ENCODE measurements around the gene HK1.

HK1 gene

DNA sequence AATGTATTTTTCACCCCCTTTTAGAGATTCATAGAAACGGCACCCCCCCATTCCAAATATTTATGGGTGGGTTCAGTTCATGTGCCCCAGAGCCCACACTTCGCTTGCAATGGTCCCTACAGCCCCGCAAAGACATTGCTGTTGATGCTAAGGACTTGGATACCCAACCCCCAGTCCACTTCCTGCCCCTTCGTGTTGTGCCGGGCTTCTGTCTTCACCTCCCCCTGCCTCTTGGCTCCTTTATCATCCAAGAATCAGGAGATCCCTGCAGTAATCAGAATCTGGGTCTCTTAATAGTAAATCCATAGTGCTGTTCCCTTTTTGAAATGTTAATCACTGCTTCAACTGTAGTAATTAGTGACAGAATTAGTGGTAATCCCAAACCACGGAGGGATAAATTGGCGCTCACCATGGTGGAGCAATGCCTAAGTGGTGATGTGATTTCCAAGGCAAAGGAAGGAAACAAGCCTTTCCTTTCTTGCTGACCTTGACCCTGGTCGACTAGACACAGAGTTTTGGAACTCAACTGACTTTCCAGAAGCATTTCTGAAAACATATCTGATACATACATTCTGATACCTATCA, 67.7 kb downstream of the HK1 start:
- H3K4me1 Mint-ChIP-seq: peaks cover 61% of the 10 kb centered on the region
- peak overlapping the region; percentile 77 for H3K4me3 Mint-ChIP-seq
- DNase-seq (ENCODE audit: low spot score in 2 of 2) (no peak), ATAC-seq (ENCODE audit: low read depth) (no peak)
- peak overlapping the region; percentile 88 for H3K27ac Mint-ChIP-seq
- H3K9me3 Mint-ChIP-seq: no peaks in the 10 kb centered on the region
- peaks cover 16% of the 10 kb centered on the region for H3K36me3 Mint-ChIP-seq
- no peaks in the 10 kb centered on the region for H3K27me3 Mint-ChIP-seq

DNA sequence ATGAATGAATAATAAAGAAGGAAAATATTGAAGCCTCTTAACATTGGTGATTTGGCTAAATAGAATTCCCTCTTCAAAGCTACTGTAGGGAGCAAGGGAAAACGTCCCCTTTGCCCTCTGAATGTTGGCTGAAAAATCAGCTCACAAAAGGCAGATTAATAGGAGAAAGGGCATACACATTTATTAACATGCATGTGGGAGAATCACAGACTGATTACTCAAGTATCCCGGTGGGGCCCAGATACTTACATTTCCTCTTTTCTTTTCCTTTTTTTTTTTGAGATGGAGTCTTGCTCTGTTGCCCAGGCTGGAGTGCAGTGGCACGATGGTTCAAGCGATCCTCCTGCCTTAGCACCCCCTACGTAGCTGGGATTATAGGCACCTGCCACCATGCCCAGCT, 68.5 kb downstream of the HK1 start:
- H3K4me1 Mint-ChIP-seq: peaks cover 58% of the 10 kb centered on the region
- no peaks in the 10 kb centered on the region for H3K27me3 Mint-ChIP-seq
- DNase-seq (ENCODE audit: low spot score in 2 of 2) (no peak), ATAC-seq (ENCODE audit: low read depth) (no peak)
- H3K27ac Mint-ChIP-seq: peak overlapping the region; percentile 69
- H3K36me3 Mint-ChIP-seq: peaks cover 16% of the 10 kb centered on the region
- H3K9me3 Mint-ChIP-seq: no peaks in the 10 kb centered on the region
- H3K4me3 Mint-ChIP-seq: no peak overlapping the region

DNA sequence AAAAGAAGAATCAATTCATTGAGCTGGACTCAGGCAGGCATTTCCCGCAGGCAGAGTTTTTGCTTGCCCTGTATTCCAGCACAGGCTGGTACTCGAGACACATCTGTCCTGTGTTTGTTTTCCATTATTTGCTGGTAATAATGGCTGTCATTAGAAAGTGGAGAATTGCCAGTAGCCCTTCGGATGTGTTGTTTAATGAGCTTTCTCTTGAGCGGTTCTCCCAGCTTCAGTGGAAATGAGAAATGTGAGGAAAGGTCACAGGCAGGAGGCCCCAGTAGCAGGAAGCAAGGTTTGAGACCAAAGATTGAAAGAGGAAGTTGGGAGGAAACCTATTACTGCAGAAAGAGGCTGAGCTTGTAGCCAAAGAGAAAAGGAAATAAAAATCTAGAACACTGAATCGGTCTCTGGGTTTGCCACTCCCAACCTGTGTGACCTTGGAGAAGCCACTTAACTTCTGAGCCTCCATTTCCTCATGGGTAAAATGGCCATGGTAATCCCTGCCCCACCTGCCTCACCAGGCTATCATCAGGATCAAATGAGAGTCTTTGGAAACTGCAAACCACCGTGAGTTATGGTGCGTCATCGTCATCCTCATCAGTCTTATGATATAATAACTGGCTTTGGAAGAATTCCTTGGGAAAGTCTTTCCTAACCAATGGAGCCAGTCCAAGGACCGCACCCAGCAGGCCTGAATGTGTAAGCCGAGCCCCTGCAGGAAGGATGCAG, 70.7 kb downstream of the HK1 start:
- ATAC-seq (ENCODE audit: low read depth) (peak; percentile 37), DNase-seq (ENCODE audit: low spot score in 2 of 2) (peak in 1 of 2 donors; percentile 25)
- Mint-ChIP-seq H3K4me1 (peaks cover 39% of the 10 kb centered on the region), H3K27ac (peak overlapping the region; percentile 67), H3K27me3 (no peaks in the 10 kb centered on the region), H3K4me3 (peak overlapping the region; percentile 70), H3K9me3 (no peaks in the 10 kb centered on the region), H3K36me3 (peaks cover 6% of the 10 kb centered on the region)

DNA sequence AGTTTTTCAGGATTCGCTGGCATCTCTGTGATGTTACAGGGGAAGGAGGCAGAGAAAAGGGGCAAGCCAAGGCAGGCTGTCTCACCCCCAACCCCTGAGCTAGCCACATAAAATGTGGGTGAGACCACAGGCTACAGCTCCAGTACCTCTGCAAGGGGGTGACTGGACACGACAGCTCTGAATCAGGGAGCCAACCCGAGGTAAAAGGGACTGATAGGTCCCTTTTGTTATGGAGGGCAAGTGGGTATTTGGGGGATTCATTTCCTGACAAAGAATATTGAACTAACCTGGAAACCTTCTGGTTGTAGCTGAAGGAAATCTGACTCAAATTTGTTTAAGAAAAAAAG, 71.2 kb downstream of the HK1 start:
- DNase-seq (ENCODE audit: low spot score in 2 of 2) (no peak), ATAC-seq (ENCODE audit: low read depth) (no peak)
- no peak overlapping the region for H3K4me3 Mint-ChIP-seq
- no peaks in the 10 kb centered on the region for H3K27me3 Mint-ChIP-seq
- H3K36me3 Mint-ChIP-seq: peaks cover 6% of the 10 kb centered on the region
- H3K9me3 Mint-ChIP-seq: no peaks in the 10 kb centered on the region
- H3K27ac Mint-ChIP-seq: peak overlapping the region; percentile 67
- peaks cover 36% of the 10 kb centered on the region for H3K4me1 Mint-ChIP-seq

DNA sequence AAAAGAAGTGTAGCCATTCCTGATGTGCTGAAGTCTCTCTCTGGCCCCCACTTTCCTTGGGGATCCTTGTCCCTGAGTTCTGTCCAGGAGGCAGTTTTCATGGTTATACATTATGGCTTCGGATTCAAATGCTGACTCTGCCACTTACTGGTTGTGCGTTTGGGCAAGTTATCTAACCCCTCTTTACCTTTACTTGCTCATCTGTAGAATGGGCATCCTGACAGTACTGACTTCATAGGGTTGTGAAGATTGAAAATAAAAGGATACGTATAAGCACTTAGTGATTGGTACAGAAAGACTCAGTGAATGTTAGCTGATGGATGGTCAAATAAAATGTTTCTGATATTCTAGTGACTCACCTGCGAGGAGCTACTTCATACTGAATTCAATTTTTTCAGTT, 73.3 kb downstream of the HK1 start:
- Mint-ChIP-seq H3K9me3 (no peaks in the 10 kb centered on the region), H3K27ac (no peak overlapping the region), H3K4me1 (peaks cover 16% of the 10 kb centered on the region), H3K36me3 (peaks cover 6% of the 10 kb centered on the region), H3K27me3 (no peaks in the 10 kb centered on the region), H3K4me3 (no peak overlapping the region)
- DNase-seq (ENCODE audit: low spot score in 2 of 2): no peak
- no peak for ATAC-seq (ENCODE audit: low read depth)

DNA sequence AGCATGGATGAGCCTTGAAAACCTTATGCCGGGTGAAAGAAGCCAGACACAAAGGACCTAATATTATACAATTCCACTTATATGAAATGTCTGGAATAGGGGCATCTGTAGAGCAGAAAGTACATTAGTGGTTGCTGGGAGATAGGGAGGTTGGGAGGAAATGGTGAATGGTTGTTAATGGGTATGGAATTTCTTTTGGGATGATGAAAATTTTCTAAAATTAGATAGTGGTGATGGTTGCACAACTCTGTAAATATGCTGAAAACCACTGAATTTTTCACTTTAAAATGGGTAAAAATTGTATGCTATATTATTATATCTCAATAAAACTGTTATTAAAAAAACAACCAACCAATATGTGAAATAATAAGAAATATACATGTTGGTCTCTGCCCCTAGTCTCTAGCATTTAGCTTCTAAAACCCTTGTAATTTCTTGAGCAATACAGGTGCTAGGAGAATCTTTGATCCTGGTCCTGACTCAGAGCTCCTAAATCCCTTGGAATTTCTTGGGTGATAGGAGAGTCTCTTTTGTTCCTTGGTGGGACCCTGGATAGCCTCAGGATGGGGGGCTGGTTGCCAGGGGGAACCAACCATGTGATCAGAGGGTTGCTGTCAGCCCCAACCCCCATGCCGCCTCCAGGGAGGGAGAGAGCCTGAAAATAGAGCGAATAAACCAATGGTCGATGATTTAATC, 74.4 kb downstream of the HK1 start:
- peaks cover 5% of the 10 kb centered on the region for H3K36me3 Mint-ChIP-seq

DNA sequence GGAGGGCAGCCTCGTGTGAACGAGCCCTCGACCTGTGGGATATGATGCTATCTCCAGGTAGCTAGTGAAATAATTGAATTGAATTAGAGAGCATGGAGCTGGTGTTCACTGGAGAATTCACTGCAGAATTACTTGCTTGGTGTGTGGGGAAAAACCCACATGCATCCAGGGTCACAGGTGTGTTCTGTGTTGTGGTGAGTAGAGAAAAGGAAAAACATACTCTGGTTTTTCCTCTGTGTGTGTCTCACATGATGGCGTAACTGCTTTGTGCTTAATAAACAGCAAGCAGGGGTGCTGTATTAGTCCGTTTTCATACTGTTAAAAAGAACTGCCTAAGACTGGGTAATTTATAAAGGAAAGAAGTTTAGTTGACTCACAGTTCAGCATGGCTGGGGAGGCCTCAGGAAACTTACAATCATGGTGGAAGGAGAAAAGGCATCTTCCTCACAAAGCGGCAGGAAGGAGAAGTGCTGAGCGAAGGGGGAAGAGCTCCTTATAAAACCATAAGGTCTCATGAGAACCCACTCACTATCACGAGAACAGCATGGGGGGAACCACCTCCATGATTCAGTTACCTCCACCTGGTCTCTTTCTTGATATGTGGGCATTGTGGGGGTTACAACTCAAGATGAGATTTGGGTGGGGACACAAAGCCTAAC, 75.8 kb downstream of the HK1 start:
- H3K9me3 Mint-ChIP-seq: no peaks in the 10 kb centered on the region
- H3K36me3 Mint-ChIP-seq: peaks cover 5% of the 10 kb centered on the region
- ATAC-seq (ENCODE audit: low read depth) (no peak), DNase-seq (ENCODE audit: low spot score in 2 of 2) (no peak)
- no peaks in the 10 kb centered on the region for H3K27me3 Mint-ChIP-seq
- H3K4me3 Mint-ChIP-seq: no peak overlapping the region
- H3K27ac Mint-ChIP-seq: peak overlapping the region; percentile 69
- peaks cover 16% of the 10 kb centered on the region for H3K4me1 Mint-ChIP-seq

More for the DNA sequence above, 74.4 kb downstream of the HK1 start:
- Mint-ChIP-seq H3K9me3 (no peaks in the 10 kb centered on the region), H3K27ac (no peak overlapping the region), H3K4me1 (peaks cover 16% of the 10 kb centered on the region), H3K4me3 (no peak overlapping the region), H3K27me3 (no peaks in the 10 kb centered on the region)
- ATAC-seq (ENCODE audit: low read depth) (no peak), DNase-seq (ENCODE audit: low spot score in 2 of 2) (no peak)

DNA sequence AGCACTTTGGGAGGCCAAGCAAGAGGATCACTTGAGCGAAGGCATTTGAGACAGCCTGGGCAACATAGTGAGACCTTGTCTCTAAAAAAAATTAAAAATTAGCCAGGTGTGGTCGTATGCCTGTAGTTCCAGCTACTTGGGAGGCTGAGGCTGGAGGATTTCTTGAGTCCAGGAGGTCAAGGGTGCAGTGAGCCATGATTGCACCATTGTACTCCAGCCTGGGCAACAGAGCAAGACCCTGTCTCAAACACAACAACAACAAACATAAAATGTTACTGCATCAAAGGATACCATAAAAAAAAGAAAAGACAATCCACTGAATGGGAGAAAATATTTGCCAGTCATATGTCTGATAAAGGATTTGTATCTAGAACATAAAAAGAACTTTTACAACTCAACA, 77.9 kb downstream of the HK1 start:
- DNase-seq (ENCODE audit: low spot score in 2 of 2) (no peak), ATAC-seq (ENCODE audit: low read depth) (no peak)
- Mint-ChIP-seq H3K4me3 (no peak overlapping the region), H3K4me1 (peaks cover 25% of the 10 kb centered on the region), H3K27me3 (no peaks in the 10 kb centered on the region), H3K9me3 (no peaks in the 10 kb centered on the region), H3K27ac (no peak overlapping the region), H3K36me3 (peaks cover 9% of the 10 kb centered on the region)

DNA sequence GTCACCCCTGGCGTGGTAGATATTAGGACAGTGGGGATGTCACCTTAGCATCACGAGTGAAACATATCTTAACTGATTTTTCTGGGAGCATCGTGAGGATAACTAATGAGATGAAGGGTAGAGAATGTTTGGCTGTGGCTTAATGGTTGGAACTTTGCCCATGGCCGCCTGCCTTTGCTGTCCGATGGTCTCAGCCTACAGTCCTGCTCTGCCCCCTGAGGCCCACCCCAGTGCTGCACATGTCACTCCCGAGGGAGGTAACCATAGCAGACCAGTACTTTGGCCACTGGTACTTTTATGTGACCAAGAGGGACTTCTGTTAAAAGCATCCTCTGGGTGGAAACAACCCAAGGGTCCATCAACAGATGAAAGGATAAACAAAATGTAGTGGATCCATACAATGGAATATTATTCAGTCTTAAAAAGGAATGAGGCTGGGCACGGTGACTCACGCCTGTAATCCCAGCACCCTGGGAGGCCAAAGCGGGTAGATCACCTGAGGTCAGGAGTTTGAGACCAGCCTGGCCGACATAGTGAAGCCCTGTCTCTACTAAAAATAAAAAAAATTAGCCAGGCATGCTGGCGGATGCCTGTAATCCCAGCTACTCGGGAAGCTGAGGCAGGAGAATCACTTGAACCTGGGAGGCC, 80.0 kb downstream of the HK1 start:
- peak overlapping the region; percentile 22 for H3K27ac Mint-ChIP-seq
- DNase-seq (ENCODE audit: low spot score in 2 of 2) (no peak), ATAC-seq (ENCODE audit: low read depth) (no peak)
- H3K9me3 Mint-ChIP-seq: no peaks in the 10 kb centered on the region
- no peaks in the 10 kb centered on the region for H3K27me3 Mint-ChIP-seq
- H3K36me3 Mint-ChIP-seq: peaks cover 12% of the 10 kb centered on the region
- H3K4me1 Mint-ChIP-seq: peaks cover 28% of the 10 kb centered on the region
- no peak overlapping the region for H3K4me3 Mint-ChIP-seq

DNA sequence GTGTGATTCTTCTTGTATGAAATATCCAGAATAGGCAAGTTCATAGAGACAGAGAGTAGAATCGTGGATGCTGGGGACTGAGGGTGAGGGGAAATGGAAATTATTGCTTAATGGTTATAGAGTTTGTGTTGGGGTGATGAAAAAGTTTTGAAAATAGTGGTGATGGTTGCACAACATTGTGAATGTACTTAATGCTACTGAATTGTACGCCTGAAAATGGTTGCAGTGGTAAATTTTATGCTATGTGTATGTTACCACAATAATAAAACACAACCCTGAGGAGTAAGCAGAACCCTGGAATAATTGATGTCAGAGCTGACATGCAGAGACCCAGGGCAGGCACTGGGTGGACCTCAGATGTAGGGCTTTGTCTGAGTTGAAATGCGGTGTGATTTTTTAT, 80.9 kb downstream of the HK1 start:
- Mint-ChIP-seq H3K4me3 (peak overlapping the region; percentile 11), H3K4me1 (peaks cover 29% of the 10 kb centered on the region), H3K9me3 (no peaks in the 10 kb centered on the region), H3K27me3 (no peaks in the 10 kb centered on the region), H3K36me3 (peaks cover 15% of the 10 kb centered on the region), H3K27ac (peak overlapping the region; percentile 15)
- ATAC-seq (ENCODE audit: low read depth) (no peak), DNase-seq (ENCODE audit: low spot score in 2 of 2) (no peak)

DNA sequence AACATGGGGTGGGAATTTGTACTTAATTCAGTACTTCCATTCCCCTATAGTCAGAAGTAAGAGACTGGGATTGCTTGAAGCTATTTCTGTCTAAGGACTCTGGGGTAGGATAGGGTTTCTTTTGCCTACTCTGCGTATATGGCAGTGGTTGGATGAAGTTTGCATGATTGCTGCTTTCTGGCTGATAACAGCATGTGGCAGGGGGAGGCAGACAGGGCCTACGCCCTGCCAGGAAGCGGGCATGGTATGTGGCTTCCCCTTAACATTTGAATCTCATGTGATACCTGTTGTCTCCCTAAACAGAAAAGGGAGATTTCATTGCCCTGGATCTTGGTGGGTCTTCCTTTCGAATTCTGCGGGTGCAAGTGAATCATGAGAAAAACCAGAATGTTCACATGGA, 81.3 kb downstream of the HK1 start:
- H3K27ac Mint-ChIP-seq: peak overlapping the region; percentile 15
- no peak for DNase-seq (ENCODE audit: low spot score in 2 of 2)
- H3K27me3 Mint-ChIP-seq: no peaks in the 10 kb centered on the region
- peak; percentile 68 for ATAC-seq (ENCODE audit: low read depth)
- no peaks in the 10 kb centered on the region for H3K9me3 Mint-ChIP-seq
- H3K4me1 Mint-ChIP-seq: peaks cover 28% of the 10 kb centered on the region
- H3K4me3 Mint-ChIP-seq: no peak overlapping the region
- H3K36me3 Mint-ChIP-seq: peaks cover 13% of the 10 kb centered on the region

DNA sequence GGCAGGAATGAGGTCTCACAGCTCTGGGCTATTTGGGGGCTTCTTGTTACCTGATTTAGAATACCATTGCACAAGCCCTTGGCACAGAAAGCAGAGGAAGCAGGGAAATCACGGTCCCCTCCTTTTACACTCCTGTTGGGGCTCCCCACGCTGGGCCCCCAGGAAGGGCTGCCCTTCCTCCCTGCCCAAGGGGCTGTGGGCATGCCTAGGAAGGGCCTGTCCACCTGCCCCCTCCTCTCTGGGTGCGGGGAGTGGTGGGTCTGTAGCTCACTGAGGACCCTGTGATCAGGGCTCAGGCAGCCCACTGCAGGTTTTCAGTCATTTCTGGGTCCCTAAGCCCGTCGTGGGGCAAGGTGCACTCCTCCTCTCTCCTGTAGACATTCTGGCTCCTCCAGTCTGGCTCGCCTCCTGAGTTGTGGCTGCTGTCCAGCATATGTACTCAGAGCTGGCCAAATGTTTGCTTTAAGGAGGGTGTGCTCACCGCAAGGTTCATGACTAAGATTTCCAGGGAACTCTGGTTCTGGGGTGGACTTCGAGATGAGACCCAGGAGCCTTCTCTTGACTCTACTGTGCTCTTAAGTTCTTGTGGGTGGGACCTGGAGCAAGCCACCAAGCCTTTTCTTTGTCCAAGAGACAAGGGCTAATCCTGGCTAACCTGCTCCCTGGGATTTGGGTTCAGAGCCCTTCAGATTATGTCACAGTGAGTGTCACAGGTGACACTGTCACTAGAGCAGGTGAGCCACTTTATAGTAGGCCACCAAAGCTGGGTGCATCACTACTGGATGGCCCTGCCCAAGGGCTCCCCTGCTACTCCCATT, 82.4 kb downstream of the HK1 start:
- Mint-ChIP-seq H3K36me3 (peaks cover 13% of the 10 kb centered on the region), H3K27ac (peak overlapping the region; percentile 50), H3K27me3 (no peaks in the 10 kb centered on the region), H3K4me1 (peaks cover 28% of the 10 kb centered on the region), H3K9me3 (no peaks in the 10 kb centered on the region), H3K4me3 (no peak overlapping the region)
- ATAC-seq (ENCODE audit: low read depth): no peak
- no peak for DNase-seq (ENCODE audit: low spot score in 2 of 2)

DNA sequence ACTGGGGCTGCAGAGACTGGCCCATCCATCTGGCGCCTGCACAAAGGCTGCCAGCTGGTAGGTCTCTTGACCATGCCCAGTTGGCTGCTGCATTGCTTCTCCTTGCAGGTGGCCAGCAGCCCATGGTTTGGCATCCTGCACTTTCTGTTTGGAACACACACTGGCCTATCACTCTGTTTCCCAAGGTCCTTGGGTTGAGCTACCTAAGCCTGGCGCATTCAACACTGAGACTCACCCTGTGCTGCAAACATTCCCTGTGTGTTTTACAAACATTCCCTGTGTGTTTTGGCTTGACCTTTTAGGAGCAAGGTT, 83.0 kb downstream of the HK1 start:
- H3K27me3 Mint-ChIP-seq: no peaks in the 10 kb centered on the region
- peaks cover 28% of the 10 kb centered on the region for H3K4me1 Mint-ChIP-seq
- ATAC-seq (ENCODE audit: low read depth): no peak
- peaks cover 13% of the 10 kb centered on the region for H3K36me3 Mint-ChIP-seq
- DNase-seq (ENCODE audit: low spot score in 2 of 2): no peak
- H3K4me3 Mint-ChIP-seq: no peak overlapping the region
- no peaks in the 10 kb centered on the region for H3K9me3 Mint-ChIP-seq
- H3K27ac Mint-ChIP-seq: no peak overlapping the region

All from memory B cell (primary cell).